Endodermal cell (in vitro differentiated cells): ENCODE results near the gene RASA4B. TPM values are rescaled to one million over a fixed set of nuclear protein-coding genes. Genes with fewer than 3 reads are reported as not detected.

Experiments used
- DNase-seq: peaks from one replicate; pipeline ENCODE4 v3.0.0-alpha.2; 2017
- H3K27ac ChIP-seq: 2 replicates; pipeline ENCODE4 v1.5.1; 2013; ENCODE audit warnings: mild to moderate bottlenecking, low read depth, low read length, moderate library complexity
- H3K27me3 ChIP-seq: 2 replicates; pipeline ENCODE4 v1.6.1; 2013; ENCODE audit warnings: mild to moderate bottlenecking, low read length, moderate library complexity; ENCODE audit not compliant: insufficient read depth, control insufficient read depth, poor library complexity, severe bottlenecking
- H3K36me3 ChIP-seq: 2 replicates; pipeline ENCODE4 v1.7.0; 2013; ENCODE audit warnings: mild to moderate bottlenecking, low read length, moderate library complexity; ENCODE audit not compliant: control insufficient read depth, insufficient read depth
- H3K4me1 ChIP-seq: one replicate; pipeline ENCODE4 v1.7.0; 2013; ENCODE audit warnings: low read length; ENCODE audit not compliant: control insufficient read depth, insufficient read depth
- H3K4me3 ChIP-seq: 2 replicates; pipeline ENCODE4 v1.5.1; 2013; ENCODE audit warnings: mild to moderate bottlenecking, low read length, moderate library complexity
- H3K9ac ChIP-seq: 2 replicates; pipeline ENCODE4 v1.6.1; 2013; ENCODE audit warnings: mild to moderate bottlenecking, low read length, moderate library complexity; ENCODE audit not compliant: poor library complexity, severe bottlenecking; ENCODE audit errors: extremely low read depth
- H3K9me3 ChIP-seq: 2 replicates; pipeline ENCODE4 v1.6.1; 2013; ENCODE audit warnings: mild to moderate bottlenecking, low read length, moderate library complexity; ENCODE audit not compliant: control insufficient read depth
- H3K27ac Mint-ChIP-seq: 2 replicates; pipeline ENCODE4 v1.8.0; 2020; ENCODE audit warnings: mixed read lengths
- H3K27me3 Mint-ChIP-seq: 2 replicates; pipeline ENCODE4 v1.8.0; 2021; ENCODE audit warnings: mild to moderate bottlenecking, mixed read lengths; ENCODE audit not compliant: insufficient read depth
- H3K36me3 Mint-ChIP-seq: 2 replicates; pipeline ENCODE4 v1.8.0; 2020; ENCODE audit warnings: low read depth, mixed read lengths
- H3K4me1 Mint-ChIP-seq: 2 replicates; pipeline ENCODE4 v1.8.0; 2020; ENCODE audit warnings: mixed read lengths
- H3K4me3 Mint-ChIP-seq: 2 replicates; pipeline ENCODE4 v1.8.0; 2020; ENCODE audit warnings: mild to moderate bottlenecking, moderate library complexity, mixed read lengths
- H3K9me3 Mint-ChIP-seq: 2 replicates; pipeline ENCODE4 v1.8.0; 2020; ENCODE audit warnings: mild to moderate bottlenecking, mixed read lengths
- WGBS, 2 experiments: methylation state at CpG; one replicate each; pipeline versions ENCODE4 v1.1.5 to v1.1.7; 2013; ENCODE audit warnings: missing lambda C conversion rate in 2 of 2, mixed read lengths in 1 of 2; ENCODE audit not compliant: insufficient coverage in 1 of 2, insufficient read length in 1 of 2; 5-methylcytosine and 5-hydroxymethylcytosine counted together
- total RNA-seq, 2 donors: library from RNA; stranded (reverse); fragmentation: NEBNext Ultra II Directional in 1 of 2; extraction: Animal tissue kit (Norgen Biotek cat#: 25700) in 1 of 2; gene quantifications; 2 replicates in 1 of 2; 3 replicates in 1 of 2; pipeline ENCODE4 v1.2.1, GENCODE V29; 2021
- TF ChIP-seq, protein P1 (sequence below): fragments of 200-600 bp; sonication (generic); conservative IDR thresholded peaks from 2 replicates; pipeline ENCODE4 v1.5.0; 2021; ENCODE audit warnings: antibody characterized with exemption, mild to moderate bottlenecking

The RASA4B gene
- total RNA-seq, 2 donors from 2014 or later = 3.5 to 11.5 TPM

DNA sequence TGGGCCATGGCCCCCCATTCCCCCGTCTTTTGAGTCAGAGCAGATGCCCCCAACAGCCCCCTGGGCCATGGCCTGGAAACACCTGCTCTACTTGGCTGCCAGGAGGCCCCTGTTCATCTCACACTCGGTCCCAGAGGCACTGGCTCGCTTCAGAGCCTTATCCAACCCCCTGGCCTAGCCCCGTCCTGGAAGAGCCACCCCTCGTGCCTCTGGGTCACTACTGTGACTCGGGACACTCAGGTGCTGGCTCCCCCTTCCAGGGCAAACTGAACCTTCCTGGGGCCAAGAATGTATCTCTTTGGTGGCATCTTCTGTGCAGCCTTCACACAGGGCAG is 45.8 kb downstream of the RASA4B start:
- WGBS, 2 experiments = 93 to 94% methylated on average over 5 to 6 of the region's 6 CpGs
- peaks cover 11% of the 10 kb centered on the region for H3K36me3 Mint-ChIP-seq
- H3K36me3 ChIP-seq = peaks cover 15% of the 10 kb centered on the region
- H3K4me3 Mint-ChIP-seq = no peak overlapping the region
- H3K4me1 Mint-ChIP-seq = no peaks in the 10 kb centered on the region
- no peaks in the 10 kb centered on the region for H3K9me3 Mint-ChIP-seq
- H3K27ac ChIP-seq = no peak overlapping the region
- no peaks in the 10 kb centered on the region for H3K27me3 ChIP-seq
- H3K9ac ChIP-seq = no peak overlapping the region
- no peaks in the 10 kb centered on the region for H3K4me1 ChIP-seq
- no peaks in the 10 kb centered on the region for H3K27me3 Mint-ChIP-seq
- TF ChIP-seq, protein P1, sequence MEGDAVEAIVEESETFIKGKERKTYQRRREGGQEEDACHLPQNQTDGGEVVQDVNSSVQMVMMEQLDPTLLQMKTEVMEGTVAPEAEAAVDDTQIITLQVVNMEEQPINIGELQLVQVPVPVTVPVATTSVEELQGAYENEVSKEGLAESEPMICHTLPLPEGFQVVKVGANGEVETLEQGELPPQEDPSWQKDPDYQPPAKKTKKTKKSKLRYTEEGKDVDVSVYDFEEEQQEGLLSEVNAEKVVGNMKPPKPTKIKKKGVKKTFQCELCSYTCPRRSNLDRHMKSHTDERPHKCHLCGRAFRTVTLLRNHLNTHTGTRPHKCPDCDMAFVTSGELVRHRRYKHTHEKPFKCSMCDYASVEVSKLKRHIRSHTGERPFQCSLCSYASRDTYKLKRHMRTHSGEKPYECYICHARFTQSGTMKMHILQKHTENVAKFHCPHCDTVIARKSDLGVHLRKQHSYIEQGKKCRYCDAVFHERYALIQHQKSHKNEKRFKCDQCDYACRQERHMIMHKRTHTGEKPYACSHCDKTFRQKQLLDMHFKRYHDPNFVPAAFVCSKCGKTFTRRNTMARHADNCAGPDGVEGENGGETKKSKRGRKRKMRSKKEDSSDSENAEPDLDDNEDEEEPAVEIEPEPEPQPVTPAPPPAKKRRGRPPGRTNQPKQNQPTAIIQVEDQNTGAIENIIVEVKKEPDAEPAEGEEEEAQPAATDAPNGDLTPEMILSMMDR = no peak
- no peak for DNase-seq
- H3K9me3 ChIP-seq = no peaks in the 10 kb centered on the region
- peak overlapping the region; percentile 52 for H3K27ac Mint-ChIP-seq
- no peak overlapping the region for H3K4me3 ChIP-seq

DNA sequence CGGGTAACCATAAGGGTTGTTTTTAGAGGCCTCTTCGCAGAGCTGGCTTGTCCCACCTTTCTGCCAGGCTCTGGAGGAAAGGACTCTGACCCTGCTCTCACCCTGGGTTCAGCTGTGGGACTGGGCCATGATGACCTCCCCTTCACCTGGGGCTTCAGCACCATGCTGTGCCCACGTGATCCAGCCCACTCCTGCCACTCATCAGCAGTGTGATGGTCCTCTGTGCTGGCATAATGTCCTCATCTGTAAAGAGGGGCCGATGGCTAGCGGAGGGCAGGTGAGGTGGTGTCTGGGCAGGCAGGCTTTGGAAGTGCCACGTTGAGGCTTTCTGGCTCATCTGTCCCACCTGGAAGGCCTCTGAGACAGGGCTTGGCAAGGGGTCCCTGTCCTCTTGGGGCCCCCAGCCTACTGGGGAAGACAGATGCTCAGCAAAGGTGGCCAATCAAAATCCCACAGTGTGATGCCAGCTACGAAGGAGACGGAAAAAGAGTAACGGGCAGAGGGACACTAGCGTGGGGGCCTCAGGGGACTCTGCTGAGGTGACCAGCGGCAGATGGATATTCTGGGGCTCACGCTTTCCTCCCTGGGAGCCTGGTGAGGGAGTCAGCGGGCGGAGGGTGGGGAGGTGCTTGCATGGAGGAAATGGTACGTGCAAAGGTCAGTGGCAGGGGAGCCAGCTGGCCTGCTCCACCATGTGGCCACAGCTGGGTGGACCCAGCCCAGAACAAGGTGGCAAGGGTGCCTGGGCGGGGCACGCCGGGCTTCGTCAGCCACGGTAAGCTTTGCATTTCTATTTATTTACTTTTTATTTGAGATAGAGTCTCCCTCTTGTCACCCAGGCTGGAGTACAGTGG is 47.4 kb downstream of the RASA4B start:
- WGBS, 2 experiments = 83 to 99% methylated on average over 9 to 20 of the region's 20 CpGs
- no peaks in the 10 kb centered on the region for H3K27me3 ChIP-seq
- no peak overlapping the region for H3K27ac ChIP-seq
- TF ChIP-seq, protein P1 = no peak
- peaks cover 15% of the 10 kb centered on the region for H3K36me3 ChIP-seq
- Mint-ChIP-seq H3K36me3 (peaks cover 19% of the 10 kb centered on the region), H3K27ac (no peak overlapping the region), H3K27me3 (no peaks in the 10 kb centered on the region), H3K9me3 (no peaks in the 10 kb centered on the region), H3K4me1 (no peaks in the 10 kb centered on the region), H3K4me3 (no peak overlapping the region)
- no peak overlapping the region for H3K4me3 ChIP-seq
- H3K9ac ChIP-seq = no peak overlapping the region
- no peaks in the 10 kb centered on the region for H3K9me3 ChIP-seq
- no peaks in the 10 kb centered on the region for H3K4me1 ChIP-seq
- DNase-seq = no peak

DNA sequence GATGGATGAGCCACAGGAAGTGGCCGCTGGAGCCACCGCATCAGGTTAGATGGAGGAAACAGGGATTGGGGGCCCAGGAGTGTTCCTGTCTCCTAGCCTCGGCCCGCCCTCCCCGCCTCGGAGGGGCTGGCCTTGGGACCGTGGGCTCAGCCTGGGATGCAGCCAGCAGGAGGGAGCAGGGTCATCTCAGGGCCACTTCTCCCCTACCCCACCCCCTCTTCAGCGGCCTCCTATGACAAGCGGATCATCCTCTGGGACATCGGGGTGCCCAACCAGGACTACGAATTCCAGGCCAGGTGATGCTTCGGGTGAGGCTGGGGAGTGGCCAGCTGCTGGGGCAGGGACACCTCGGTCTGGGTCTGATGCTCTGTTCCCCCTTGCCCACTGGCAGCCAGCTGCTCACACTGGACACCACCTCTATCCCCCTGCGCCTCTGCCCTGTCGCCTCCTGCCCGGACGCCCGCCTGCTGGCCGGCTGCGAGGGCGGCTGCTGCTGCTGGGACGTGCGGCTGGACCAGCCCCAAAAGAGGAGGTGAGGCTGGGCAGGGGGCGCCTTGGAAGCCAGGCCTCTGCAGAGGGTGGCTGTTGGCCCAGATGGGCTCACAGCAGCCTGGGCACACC is 48.1 kb downstream of the RASA4B start:
- H3K27ac ChIP-seq = no peak overlapping the region
- H3K4me3 ChIP-seq = no peak overlapping the region
- no peak overlapping the region for H3K9ac ChIP-seq
- H3K4me3 Mint-ChIP-seq = no peak overlapping the region
- TF ChIP-seq, protein P1 = no peak
- WGBS, 2 experiments = 92 to 94% methylated on average over 8 to 24 of the region's 24 CpGs
- peaks cover 15% of the 10 kb centered on the region for H3K36me3 ChIP-seq
- no peak overlapping the region for H3K27ac Mint-ChIP-seq
- no peaks in the 10 kb centered on the region for H3K4me1 ChIP-seq
- DNase-seq = no peak
- H3K27me3 Mint-ChIP-seq = no peaks in the 10 kb centered on the region
- H3K27me3 ChIP-seq = no peaks in the 10 kb centered on the region
- H3K9me3 ChIP-seq = no peaks in the 10 kb centered on the region
- H3K36me3 Mint-ChIP-seq = peaks cover 19% of the 10 kb centered on the region
- H3K4me1 Mint-ChIP-seq = no peaks in the 10 kb centered on the region
- H3K9me3 Mint-ChIP-seq = no peaks in the 10 kb centered on the region
